GM19099 (cell line): ENCODE results near the gene ABCD2.

Source experiments
- POLR2A ChIP-seq: IDR thresholded peaks from 3 replicates; pipeline ENCODE4 v1.6.1; 2011; ENCODE audit warnings: low read depth; ENCODE audit not compliant: insufficient read length; ENCODE audit errors: extremely low read depth

The ABCD2 gene

GRCh38 chr12:39503439-39503838, 116.2 kb downstream of the ABCD2 start:
- no peak for TF ChIP-seq POLR2A

- TF ChIP-seq POLR2A, result no peak
Measured at GRCh38 chr12:39502726-39503125, 116.9 kb downstream of the ABCD2 start.
